A673 (cell line): ENCODE results near the gene SAMD10. TPM values are rescaled to one million over a fixed set of nuclear protein-coding genes. Genes with fewer than 3 reads are reported as not detected.
A peak's percentile ranks its signal among the peaks of the same experiment; 100 is the strongest.

Source experiments
- BruUV-seq: library from RNA; stranded (reverse); fragments of 400-500 nt; replicated peaks from 2 replicates; lab custom pipeline; 2021; lab: Mats Ljungman, UMichigan
- CTCF ChIA-PET: fragments of 300-600 bp; sonication (Branson Sonifier 250); formaldehyde crosslinking; loops from one replicate; lab custom pipeline; 2022; ENCODE audit warnings: antibody characterized with exemption; lab: Charles Lee
- POLR2A ChIA-PET: fragments of 300-600 bp; sonication (Branson Sonifier 250); formaldehyde crosslinking; loops from one replicate; lab custom pipeline; 2022; ENCODE audit warnings: antibody characterized with exemption; ENCODE audit not compliant: low non-redundant PET; lab: Charles Lee
- DNase-seq: peaks from one replicate; pipeline ENCODE4 v3.0.0-alpha.2; 2015; ENCODE audit warnings: low spot score
- H3K27ac ChIP-seq: fragments of 200-600 bp; sonication (generic); 2 replicates; pipeline ENCODE4 v1.5.1; 2016; ENCODE audit warnings: mixed run types, low read depth, mild to moderate bottlenecking, mixed read lengths, antibody characterized with exemption, low read length; ENCODE audit not compliant: poor library complexity, severe bottlenecking
- H3K27me3 ChIP-seq: fragments of 200-600 bp; sonication (generic); replicated peaks from 2 replicates; pipeline ENCODE4 v1.6.1; 2017; ENCODE audit warnings: mixed run types, low read depth, mild to moderate bottlenecking, mixed read lengths, antibody characterized with exemption, low read length; ENCODE audit not compliant: insufficient read depth, poor library complexity
- H3K36me3 ChIP-seq: fragments of 200-600 bp; sonication (generic); 2 replicates; pipeline ENCODE4 v1.6.1; 2016; ENCODE audit warnings: mixed run types, mild to moderate bottlenecking, mixed read lengths, antibody characterized with exemption, low read length; ENCODE audit not compliant: insufficient read depth, poor library complexity, severe bottlenecking
- H3K4me1 ChIP-seq: fragments of 200-600 bp; sonication (generic); 2 replicates; pipeline ENCODE4 v1.6.1; 2017; ENCODE audit warnings: mixed run types, mild to moderate bottlenecking, mixed read lengths, antibody characterized with exemption, low read length; ENCODE audit not compliant: insufficient read depth, poor library complexity, severe bottlenecking
- H3K4me3 ChIP-seq: fragments of 200-600 bp; sonication (generic); 2 replicates; pipeline ENCODE4 v1.5.1; 2016; ENCODE audit warnings: low read depth, mixed run types, mild to moderate bottlenecking, mixed read lengths, low read length; ENCODE audit not compliant: poor library complexity, severe bottlenecking
- H3K9me3 ChIP-seq: fragments of 200-600 bp; sonication (generic); 2 replicates; pipeline ENCODE4 v1.6.1; 2016; ENCODE audit warnings: mixed run types, low read depth, mild to moderate bottlenecking, mixed read lengths, antibody characterized with exemption, low read length; ENCODE audit not compliant: poor library complexity, severe bottlenecking
- EZH2 ChIP-seq: fragments of 200-600 bp; sonication (generic); IDR thresholded peaks from 2 replicates; pipeline ENCODE4 v1.6.1; 2017; ENCODE audit warnings: borderline replicate concordance, low read depth, mild to moderate bottlenecking, mixed read lengths, antibody characterized with exemption, low read length; ENCODE audit not compliant: poor library complexity, severe bottlenecking
- intact Hi-C: fragments of 100-400 bp; cut with micrococcal nuclease; formaldehyde crosslinking; loops from one replicate; pipeline ENCODE4 v1.10.0; 2022; ENCODE audit not compliant: unreplicated experiment
- total RNA-seq: library from RNA; stranded (reverse); gene quantifications from 2 replicates; pipeline ENCODE4 v1.2.3, GENCODE V29; 2021
- TF ChIP-seq, protein P1 (sequence below): fragments of 300-800, 200-600 bp; sonication (generic); conservative IDR thresholded peaks from 2 replicates; pipeline ENCODE4 v1.5.1; 2017; ENCODE audit warnings: low read depth, mild to moderate bottlenecking, antibody characterized with exemption, low read length, moderate library complexity, mixed read lengths

Gene SAMD10
- total RNA-seq, 1 experiment from 2014 or later: 6.3 TPM

DNA sequence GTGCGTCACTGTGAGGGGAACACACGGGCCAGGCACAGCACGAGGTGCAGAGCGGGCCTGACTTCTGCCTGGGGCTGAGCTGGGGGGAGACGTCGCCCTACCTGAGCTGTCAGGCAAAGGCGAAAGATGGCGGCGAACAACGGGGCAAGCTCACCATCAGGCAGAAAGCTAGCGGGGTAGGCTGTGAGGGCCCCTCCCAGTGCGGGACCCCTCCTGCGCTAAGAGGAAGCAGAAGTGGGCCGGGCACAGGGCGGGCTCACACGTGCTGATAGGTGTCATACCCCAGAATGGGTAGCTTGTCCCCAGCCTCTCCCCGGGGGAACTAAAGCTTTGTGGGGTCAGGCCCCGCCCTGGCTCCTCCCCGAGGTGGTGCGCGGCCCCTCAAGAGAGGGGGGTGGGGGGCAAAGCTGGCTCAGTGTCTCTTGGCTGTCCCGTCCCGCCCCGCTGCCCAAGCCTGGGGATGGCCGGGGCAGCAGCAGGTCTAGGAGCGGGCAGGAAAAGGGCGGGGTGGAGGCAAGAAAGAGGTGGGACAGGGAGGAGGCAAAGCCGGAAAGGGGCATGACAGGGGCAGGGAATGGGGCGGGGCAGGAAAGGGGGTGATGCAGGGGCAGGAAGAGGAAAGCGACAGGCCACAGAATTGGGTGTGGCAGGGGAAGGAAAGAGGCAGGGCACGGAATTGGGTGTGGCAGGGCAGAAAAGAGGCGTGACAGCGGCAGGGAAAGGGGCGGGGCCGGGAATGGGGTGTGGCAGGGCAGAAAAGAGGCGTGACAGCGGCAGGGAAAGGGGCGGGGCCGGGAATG, 38.0 kb downstream of the SAMD10 start:
- no peak overlapping the region for H3K27ac ChIP-seq
- CTCF ChIA-PET: no interaction called here
- TF ChIP-seq, protein P1, sequence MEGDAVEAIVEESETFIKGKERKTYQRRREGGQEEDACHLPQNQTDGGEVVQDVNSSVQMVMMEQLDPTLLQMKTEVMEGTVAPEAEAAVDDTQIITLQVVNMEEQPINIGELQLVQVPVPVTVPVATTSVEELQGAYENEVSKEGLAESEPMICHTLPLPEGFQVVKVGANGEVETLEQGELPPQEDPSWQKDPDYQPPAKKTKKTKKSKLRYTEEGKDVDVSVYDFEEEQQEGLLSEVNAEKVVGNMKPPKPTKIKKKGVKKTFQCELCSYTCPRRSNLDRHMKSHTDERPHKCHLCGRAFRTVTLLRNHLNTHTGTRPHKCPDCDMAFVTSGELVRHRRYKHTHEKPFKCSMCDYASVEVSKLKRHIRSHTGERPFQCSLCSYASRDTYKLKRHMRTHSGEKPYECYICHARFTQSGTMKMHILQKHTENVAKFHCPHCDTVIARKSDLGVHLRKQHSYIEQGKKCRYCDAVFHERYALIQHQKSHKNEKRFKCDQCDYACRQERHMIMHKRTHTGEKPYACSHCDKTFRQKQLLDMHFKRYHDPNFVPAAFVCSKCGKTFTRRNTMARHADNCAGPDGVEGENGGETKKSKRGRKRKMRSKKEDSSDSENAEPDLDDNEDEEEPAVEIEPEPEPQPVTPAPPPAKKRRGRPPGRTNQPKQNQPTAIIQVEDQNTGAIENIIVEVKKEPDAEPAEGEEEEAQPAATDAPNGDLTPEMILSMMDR: no peak
- TF ChIP-seq EZH2: no peak
- H3K36me3 ChIP-seq: peaks cover 41% of the 10 kb centered on the region
- no peak for DNase-seq
- H3K4me3 ChIP-seq: no peak overlapping the region
- no peaks in the 10 kb centered on the region for H3K27me3 ChIP-seq
- no TSS peak for BruUV-seq
- intact Hi-C loops: no loop called here
- H3K9me3 ChIP-seq: no peaks in the 10 kb centered on the region
- POLR2A ChIA-PET: no interaction called here
- no peaks in the 10 kb centered on the region for H3K4me1 ChIP-seq

DNA sequence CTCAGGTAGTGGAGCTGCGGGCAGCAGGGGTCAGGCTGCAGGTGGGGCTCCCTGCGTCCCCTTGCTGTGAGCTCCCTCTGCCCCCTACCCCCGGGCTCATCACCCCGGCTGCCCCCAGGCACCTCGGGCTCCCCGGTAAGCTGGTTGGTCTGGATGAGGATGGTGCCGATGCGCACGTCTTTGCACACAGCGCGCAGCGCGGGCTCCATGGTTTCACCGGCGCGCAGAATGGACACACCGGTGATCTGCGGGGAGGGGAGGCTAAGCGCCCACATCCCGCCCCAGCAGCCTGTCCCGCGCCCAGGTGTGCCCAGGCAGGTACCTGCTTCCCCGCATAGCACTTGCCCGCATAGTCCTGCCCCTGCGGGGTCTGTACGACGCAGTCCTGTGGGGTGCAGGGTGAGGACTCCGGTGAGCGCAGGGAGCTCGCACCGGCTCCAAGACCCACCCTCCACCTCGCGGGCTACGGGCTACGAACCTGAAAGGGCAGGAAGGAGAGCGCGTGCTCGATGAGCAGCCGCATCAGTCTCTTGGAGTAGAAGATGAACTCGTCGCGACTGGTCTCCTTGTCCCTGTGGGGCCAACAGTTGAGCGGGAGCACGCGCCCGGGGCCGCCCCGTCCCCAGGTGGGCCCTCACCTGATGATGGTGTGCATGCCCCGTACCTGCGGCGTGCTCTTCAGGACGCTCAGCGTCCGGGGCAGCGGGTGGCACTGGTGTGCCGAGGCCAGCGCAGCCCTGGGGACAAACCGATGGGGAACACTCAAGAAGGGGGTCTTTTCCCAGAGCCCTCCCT, 38.8 kb downstream of the SAMD10 start:
- Histone ChIP-seq H3K9me3 (no peaks in the 10 kb centered on the region), H3K36me3 (peaks cover 41% of the 10 kb centered on the region), H3K4me3 (no peak overlapping the region), H3K27ac (no peak overlapping the region), H3K27me3 (no peaks in the 10 kb centered on the region), H3K4me1 (no peaks in the 10 kb centered on the region)
- intact Hi-C loops: no loop called here
- no TSS peak for BruUV-seq
- CTCF ChIA-PET: no interaction called here
- POLR2A ChIA-PET: no interaction called here
- no peak for DNase-seq
- TF ChIP-seq EZH2: no peak
- TF ChIP-seq, protein P1: no peak

DNA sequence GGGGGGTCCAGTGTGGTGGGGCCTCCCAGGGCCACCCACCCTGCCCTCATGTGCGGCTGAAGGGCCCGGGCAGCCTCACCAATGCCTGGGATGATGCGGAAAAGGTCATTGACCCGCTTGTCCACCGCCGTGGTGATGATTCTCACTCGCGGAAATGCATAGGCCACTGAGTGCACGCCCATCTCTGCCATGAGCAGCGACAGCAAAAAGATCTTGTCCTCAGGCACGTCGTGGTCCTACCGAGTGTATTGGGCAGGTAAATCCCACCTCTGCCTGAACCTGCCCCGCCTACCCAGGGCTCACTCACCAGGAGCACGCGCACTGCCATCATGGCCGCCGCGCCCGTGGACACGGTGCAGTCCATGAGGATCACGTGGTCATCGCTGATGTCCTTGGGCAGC, 39.4 kb downstream of the SAMD10 start:
- intact Hi-C loops: no loop called here
- Histone ChIP-seq H3K4me3 (no peak overlapping the region), H3K27me3 (no peaks in the 10 kb centered on the region), H3K27ac (no peak overlapping the region), H3K9me3 (no peaks in the 10 kb centered on the region), H3K4me1 (no peaks in the 10 kb centered on the region), H3K36me3 (peaks cover 35% of the 10 kb centered on the region)
- BruUV-seq: TSS peak; percentile 39
- CTCF ChIA-PET: no interaction called here
- DNase-seq: no peak
- POLR2A ChIA-PET: no interaction called here
- TF ChIP-seq EZH2: no peak
- TF ChIP-seq, protein P1: no peak
